HUES6 (cell line): ENCODE measurements around the gene SLC35B1.

Source experiments
- H3K27ac ChIP-seq: 2 replicates; pipeline ENCODE4 v1.7.0; 2013; ENCODE audit warnings: low read depth, mild to moderate bottlenecking, low read length, inconsistent platforms
- H3K27me3 ChIP-seq: 2 replicates; pipeline ENCODE4 v1.6.1; 2013; ENCODE audit warnings: low read length; ENCODE audit not compliant: control insufficient read depth, insufficient read depth
- H3K36me3 ChIP-seq: 2 replicates; pipeline ENCODE4 v1.6.1; 2013; ENCODE audit warnings: low read length; ENCODE audit not compliant: control insufficient read depth, insufficient read depth
- H3K4me1 ChIP-seq: 2 replicates; pipeline ENCODE4 v1.6.1; 2013; ENCODE audit warnings: low read length; ENCODE audit not compliant: control insufficient read depth, insufficient read depth
- H3K4me3 ChIP-seq: 2 replicates; pipeline ENCODE4 v1.5.1; 2013; ENCODE audit warnings: low read depth, low read length
- H3K9ac ChIP-seq: one replicate; pipeline ENCODE4 v1.6.1; 2013; ENCODE audit warnings: mild to moderate bottlenecking, low read length
- H3K9me3 ChIP-seq: 2 replicates; pipeline ENCODE4 v1.6.1; 2013; ENCODE audit warnings: low read depth, low read length; ENCODE audit not compliant: control insufficient read depth, insufficient read depth

Gene SLC35B1

GRCh38 chr17:49696233-49696761 is 11.5 kb downstream of the SLC35B1 start:
- Histone ChIP-seq H3K27me3 (peaks cover 5% of the 10 kb centered on the region; the same call in 1 of the 2 replicates), H3K36me3 (peaks cover 14% of the 10 kb centered on the region), H3K27ac (no peak overlapping the region), H3K4me3 (no peak overlapping the region), H3K9me3 (no peaks in the 10 kb centered on the region), H3K4me1 (peaks cover 12% of the 10 kb centered on the region), H3K9ac (no peak overlapping the region)

- peaks cover 5% of the 10 kb centered on the region; the same call in 1 of the 2 replicates for H3K27me3 ChIP-seq
- no peak overlapping the region for H3K27ac ChIP-seq
- H3K4me3 ChIP-seq: no peak overlapping the region
- peaks cover 9% of the 10 kb centered on the region for H3K36me3 ChIP-seq
- peaks cover 12% of the 10 kb centered on the region for H3K4me1 ChIP-seq
- H3K9ac ChIP-seq: no peak overlapping the region
- H3K9me3 ChIP-seq: no peaks in the 10 kb centered on the region
Observed at GRCh38 chr17:49695698-49696232, 12.0 kb downstream of the SLC35B1 start.

GRCh38 chr17:49694847-49695697 is 12.7 kb downstream of the SLC35B1 start:
- Histone ChIP-seq H3K4me1 (peaks cover 12% of the 10 kb centered on the region), H3K36me3 (peaks cover 2% of the 10 kb centered on the region; the same call in 1 of the 2 replicates), H3K9ac (no peak overlapping the region), H3K27me3 (peaks cover 5% of the 10 kb centered on the region; the same call in 1 of the 2 replicates), H3K27ac (no peak overlapping the region), H3K4me3 (peak overlapping the region; percentile 34), H3K9me3 (no peaks in the 10 kb centered on the region)

DNA sequence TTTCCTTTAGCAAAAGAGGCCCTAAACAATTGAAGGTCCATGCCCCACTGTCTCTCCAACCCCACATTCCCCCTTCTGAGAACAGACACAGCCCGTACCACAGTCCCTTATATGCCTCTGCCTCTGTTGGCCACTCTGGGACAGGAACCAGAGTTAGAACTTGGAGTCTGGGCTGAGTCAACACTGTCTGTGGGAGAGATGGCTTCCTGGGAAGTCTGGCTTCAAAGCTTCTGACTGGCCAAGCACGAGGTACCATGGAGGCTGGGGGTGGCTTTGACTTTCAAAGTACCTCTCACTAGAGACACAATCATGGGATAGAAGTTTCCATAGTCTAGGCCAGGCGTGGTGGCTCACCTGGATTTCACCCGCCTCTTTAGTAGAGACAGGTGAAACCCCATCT is 15.0 kb downstream of the SLC35B1 start:
- H3K27ac ChIP-seq: no peak overlapping the region
- peaks cover 5% of the 10 kb centered on the region; the same call in 1 of the 2 replicates for H3K27me3 ChIP-seq
- no peaks in the 10 kb centered on the region for H3K9me3 ChIP-seq
- H3K36me3 ChIP-seq: no peaks in the 10 kb centered on the region
- no peak overlapping the region for H3K4me3 ChIP-seq
- no peak overlapping the region for H3K9ac ChIP-seq
- H3K4me1 ChIP-seq: peaks cover 16% of the 10 kb centered on the region

DNA sequence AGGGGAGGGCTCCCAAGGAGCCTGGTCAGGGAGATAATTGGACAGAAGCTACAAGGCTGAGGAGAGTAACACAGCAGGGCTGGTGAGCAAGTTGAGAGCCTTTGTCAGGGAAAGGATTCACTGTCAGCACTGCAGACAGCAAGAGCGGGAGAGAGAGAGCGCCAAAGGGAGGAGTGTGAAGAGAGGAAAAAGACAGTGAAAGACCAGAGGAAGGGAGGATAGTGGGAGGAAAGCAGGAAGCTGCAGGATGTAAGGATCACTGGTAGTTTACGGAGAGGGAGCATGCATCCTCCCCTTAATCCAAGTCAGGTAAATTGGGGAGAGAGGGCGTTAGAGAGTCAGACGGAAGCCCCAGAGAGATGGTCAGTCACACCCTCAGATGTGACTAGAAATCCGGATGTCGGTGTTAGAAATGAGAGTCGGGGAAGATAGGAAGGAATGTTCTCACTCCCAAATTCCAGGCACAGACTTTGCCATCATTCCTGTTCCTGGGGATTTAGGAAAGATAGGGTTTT is 16.0 kb downstream of the SLC35B1 start:
- Histone ChIP-seq H3K4me1 (peaks cover 16% of the 10 kb centered on the region), H3K9me3 (no peaks in the 10 kb centered on the region), H3K27me3 (peaks cover 5% of the 10 kb centered on the region; the same call in 1 of the 2 replicates), H3K9ac (no peak overlapping the region), H3K4me3 (no peak overlapping the region), H3K36me3 (no peaks in the 10 kb centered on the region), H3K27ac (no peak overlapping the region)

- no peaks in the 10 kb centered on the region for H3K36me3 ChIP-seq
- H3K27ac ChIP-seq: no peak overlapping the region
- H3K9me3 ChIP-seq: no peaks in the 10 kb centered on the region
- peaks cover 5% of the 10 kb centered on the region; the same call in 1 of the 2 replicates for H3K27me3 ChIP-seq
- H3K4me3 ChIP-seq: no peak overlapping the region
- no peak overlapping the region for H3K9ac ChIP-seq
- H3K4me1 ChIP-seq: peaks cover 16% of the 10 kb centered on the region
Observed at GRCh38 chr17:49691086-49691676, 16.6 kb downstream of the SLC35B1 start.

DNA sequence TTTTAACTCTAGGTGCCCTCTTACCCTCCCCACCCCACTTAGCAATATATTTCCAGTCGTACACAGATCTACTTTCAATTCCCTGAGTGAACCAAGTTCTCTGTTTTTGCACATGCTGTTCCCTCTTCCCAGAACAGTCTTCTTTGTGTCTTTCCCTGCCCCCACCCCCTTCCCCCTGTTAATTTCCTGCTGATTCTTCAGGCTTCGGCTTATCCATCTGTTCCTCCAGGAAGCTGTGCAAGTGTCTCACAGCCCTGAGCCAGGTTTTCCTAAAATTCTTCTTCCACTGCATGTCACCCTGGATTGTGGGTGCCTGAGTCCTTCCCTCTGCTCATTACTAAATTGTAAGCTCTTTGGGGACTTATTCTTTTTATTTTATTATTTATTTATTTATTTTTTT is 17.5 kb downstream of the SLC35B1 start:
- Histone ChIP-seq H3K36me3 (no peaks in the 10 kb centered on the region), H3K9ac (no peak overlapping the region)

GRCh38 chr17:49688848-49689247 is 18.9 kb downstream of the SLC35B1 start:
- Histone ChIP-seq H3K4me3 (no peak overlapping the region), H3K27ac (no peak overlapping the region), H3K9me3 (no peaks in the 10 kb centered on the region), H3K9ac (no peak overlapping the region), H3K4me1 (peaks cover 11% of the 10 kb centered on the region), H3K27me3 (no peaks in the 10 kb centered on the region), H3K36me3 (no peaks in the 10 kb centered on the region)

More for the DNA sequence above, 17.5 kb downstream of the SLC35B1 start:
- Histone ChIP-seq H3K27me3 (peaks cover 5% of the 10 kb centered on the region; the same call in 1 of the 2 replicates), H3K27ac (no peak overlapping the region), H3K4me3 (no peak overlapping the region), H3K9me3 (no peaks in the 10 kb centered on the region), H3K4me1 (peaks cover 15% of the 10 kb centered on the region)

GRCh38 chr17:49687878-49688491 is 19.8 kb downstream of the SLC35B1 start:
- no peak overlapping the region for H3K9ac ChIP-seq
- peaks cover 11% of the 10 kb centered on the region for H3K4me1 ChIP-seq
- no peaks in the 10 kb centered on the region for H3K9me3 ChIP-seq
- no peaks in the 10 kb centered on the region for H3K27me3 ChIP-seq
- H3K4me3 ChIP-seq: no peak overlapping the region
- H3K36me3 ChIP-seq: no peaks in the 10 kb centered on the region
- no peak overlapping the region for H3K27ac ChIP-seq

DNA sequence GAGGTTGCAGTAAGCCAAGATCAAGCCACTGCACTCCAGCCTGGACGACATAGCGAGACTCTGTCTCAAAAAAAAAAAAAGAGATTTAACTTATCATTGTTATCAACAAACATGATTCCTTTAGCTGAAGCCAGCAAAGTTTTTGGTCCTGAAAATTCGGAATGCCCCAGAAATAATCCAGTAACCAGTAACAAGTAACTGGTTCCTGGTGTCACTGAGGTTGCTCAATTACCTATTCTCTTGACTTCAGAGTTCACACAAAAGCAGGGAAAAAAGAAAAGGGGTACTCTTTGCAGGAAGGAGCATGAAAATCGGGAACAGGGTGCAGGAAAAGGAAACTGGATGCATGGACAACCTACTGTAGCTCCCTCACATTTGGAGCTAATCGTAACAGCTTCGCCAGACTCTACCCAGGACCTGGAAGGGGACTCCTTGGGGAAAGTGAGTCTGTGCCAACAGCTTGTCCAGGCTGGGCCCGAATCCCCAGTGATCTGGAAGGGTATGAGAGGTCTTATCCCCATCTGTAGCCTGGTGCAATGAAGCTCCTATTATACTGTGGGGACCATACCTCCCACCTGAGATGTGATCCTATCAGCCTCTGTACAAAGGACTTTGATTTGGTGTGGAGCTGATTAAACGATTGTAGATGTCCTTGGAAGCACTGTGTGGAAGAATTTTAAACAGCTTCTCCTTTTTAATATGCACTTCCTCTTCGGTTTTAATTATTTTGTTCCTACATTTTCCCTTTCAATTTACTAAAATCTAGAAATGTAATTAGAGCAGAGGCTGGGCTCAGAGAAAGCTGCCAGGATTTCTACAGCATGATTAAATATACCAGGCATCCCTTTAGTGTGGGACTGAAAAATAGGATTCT is 26.4 kb downstream of the SLC35B1 start:
- H3K27me3 ChIP-seq: no peaks in the 10 kb centered on the region
- H3K4me3 ChIP-seq: no peak overlapping the region
- H3K27ac ChIP-seq: no peak overlapping the region
- peaks cover 4% of the 10 kb centered on the region for H3K4me1 ChIP-seq
- H3K9me3 ChIP-seq: peaks cover 3% of the 10 kb centered on the region; the same call in 1 of the 2 replicates
- no peak overlapping the region for H3K9ac ChIP-seq
- H3K36me3 ChIP-seq: no peaks in the 10 kb centered on the region
